BE2C (cell line): Measurements from ENCODE around the gene GNAI3.

Experiments used
- DNase-seq: peaks from one replicate; pipeline ENCODE4 v3.0.0-alpha.2; 2020
- H3K27me3 ChIP-seq: fragments of 250-450 bp; sonication (Bioruptor Pico); 2 replicates; pipeline ENCODE4 v1.5.1; 2020; ENCODE audit warnings: mild to moderate bottlenecking
- H3K36me3 ChIP-seq: fragments of 250-450 bp; sonication (Bioruptor Pico); 2 replicates; pipeline ENCODE4 v1.5.1; 2020; ENCODE audit warnings: mild to moderate bottlenecking
- H3K4me1 ChIP-seq: fragments of 250-450 bp; sonication (Bioruptor Pico); 2 replicates; pipeline ENCODE4 v1.5.1; 2020
- H3K4me3 ChIP-seq: 2 replicates; pipeline ENCODE4 v1.5.1; 2011; ENCODE audit warnings: low read depth, low read length
- H3K9me3 ChIP-seq: fragments of 250-450 bp; sonication (Bioruptor Pico); 2 replicates; pipeline ENCODE4 v1.5.1; 2020
- TF ChIP-seq, protein P1 (sequence below): IDR thresholded peaks from 2 replicates; pipeline ENCODE4 v1.5.1; 2012; ENCODE audit warnings: mild to moderate bottlenecking, low read depth, low read length

GNAI3 gene

DNA sequence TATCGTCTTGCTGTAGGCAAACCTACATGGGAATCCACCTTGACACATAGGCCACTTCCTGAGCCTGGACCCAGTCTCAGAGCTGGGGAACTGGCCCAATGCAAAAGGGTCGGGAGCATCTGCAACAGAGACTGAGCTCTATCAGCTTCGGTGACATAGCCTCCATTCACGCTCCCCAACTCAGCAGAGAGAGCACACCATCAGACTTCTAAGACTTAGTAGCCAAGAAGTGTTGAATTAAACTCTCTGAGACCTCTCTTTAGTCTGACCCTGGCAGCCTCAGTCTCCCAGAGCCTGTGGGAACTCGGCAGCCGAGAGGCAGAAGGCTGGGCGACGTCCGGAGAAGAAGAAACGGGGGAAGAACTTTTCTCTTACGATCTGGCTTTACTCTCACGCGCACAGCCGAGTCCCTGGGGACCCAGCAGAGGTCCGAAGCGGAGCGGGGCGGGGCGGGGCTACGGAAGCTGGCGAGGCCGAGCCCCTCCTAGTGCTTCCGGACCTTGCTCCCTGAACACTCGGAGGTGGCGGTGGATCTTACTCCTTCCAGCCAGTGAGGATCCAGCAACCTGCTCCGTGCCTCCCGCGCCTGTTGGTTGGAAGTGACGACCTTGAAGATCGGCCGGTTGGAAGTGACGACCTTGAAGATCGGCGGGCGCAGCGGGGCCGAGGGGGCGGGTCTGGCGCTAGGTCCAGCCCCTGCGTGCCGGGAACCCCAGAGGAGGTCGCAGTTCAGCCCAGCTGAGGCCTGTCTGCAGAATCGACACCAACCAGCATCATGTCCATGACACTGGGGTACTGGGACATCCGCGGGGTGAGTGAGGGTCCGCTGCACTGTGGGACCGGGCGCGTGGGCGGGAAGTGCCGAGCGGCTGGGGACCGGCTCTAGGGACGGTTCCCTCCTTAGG is 107.5 kb downstream of the GNAI3 start, which contains the start of gene GSTM4:
GSTM4 (plus strand) TSS at position 485 of the 905 bp plus-strand sequence; CDS start at position 776, 291 bp downstream.
- DNase-seq = peak; percentile 90
- Histone ChIP-seq H3K4me3 (peak within 1 kb of the TSS; percentile 84), H3K4me1 (peaks cover 5% of the 10 kb centered on the region; the same call in 1 of the 2 replicates), H3K27me3 (no peaks in the 10 kb centered on the region), H3K9me3 (no peaks in the 10 kb centered on the region), H3K36me3 (no peaks in the 10 kb centered on the region)
- TF ChIP-seq, protein P1, sequence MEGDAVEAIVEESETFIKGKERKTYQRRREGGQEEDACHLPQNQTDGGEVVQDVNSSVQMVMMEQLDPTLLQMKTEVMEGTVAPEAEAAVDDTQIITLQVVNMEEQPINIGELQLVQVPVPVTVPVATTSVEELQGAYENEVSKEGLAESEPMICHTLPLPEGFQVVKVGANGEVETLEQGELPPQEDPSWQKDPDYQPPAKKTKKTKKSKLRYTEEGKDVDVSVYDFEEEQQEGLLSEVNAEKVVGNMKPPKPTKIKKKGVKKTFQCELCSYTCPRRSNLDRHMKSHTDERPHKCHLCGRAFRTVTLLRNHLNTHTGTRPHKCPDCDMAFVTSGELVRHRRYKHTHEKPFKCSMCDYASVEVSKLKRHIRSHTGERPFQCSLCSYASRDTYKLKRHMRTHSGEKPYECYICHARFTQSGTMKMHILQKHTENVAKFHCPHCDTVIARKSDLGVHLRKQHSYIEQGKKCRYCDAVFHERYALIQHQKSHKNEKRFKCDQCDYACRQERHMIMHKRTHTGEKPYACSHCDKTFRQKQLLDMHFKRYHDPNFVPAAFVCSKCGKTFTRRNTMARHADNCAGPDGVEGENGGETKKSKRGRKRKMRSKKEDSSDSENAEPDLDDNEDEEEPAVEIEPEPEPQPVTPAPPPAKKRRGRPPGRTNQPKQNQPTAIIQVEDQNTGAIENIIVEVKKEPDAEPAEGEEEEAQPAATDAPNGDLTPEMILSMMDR = 0 out of 2 replicates have a peak, but pooled peaks have one; percentile 6

DNA sequence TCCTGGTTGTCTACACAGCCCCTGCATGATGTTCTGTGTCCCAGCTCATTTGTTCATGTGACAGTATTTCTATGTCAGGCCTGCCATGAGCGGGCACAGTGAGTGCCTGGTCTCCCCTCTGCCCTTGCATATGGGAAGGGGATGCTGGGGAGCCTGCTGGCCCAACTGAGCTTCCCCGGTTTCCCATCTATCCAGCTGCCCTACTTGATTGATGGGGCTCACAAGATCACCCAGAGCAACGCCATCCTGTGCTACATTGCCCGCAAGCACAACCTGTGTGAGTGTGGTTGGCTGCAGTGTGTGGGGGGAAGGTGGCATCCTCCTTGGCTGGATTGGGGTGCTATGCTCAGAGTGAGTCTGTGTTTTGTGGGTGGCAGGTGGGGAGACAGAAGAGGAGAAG is 109.0 kb downstream of the GNAI3 start:
- TF ChIP-seq, protein P1 = no peak
- H3K27me3 ChIP-seq = no peaks in the 10 kb centered on the region
- H3K4me3 ChIP-seq = no peak overlapping the region
- H3K9me3 ChIP-seq = no peaks in the 10 kb centered on the region
- H3K4me1 ChIP-seq = peaks cover 5% of the 10 kb centered on the region; the same call in 1 of the 2 replicates
- H3K36me3 ChIP-seq = no peaks in the 10 kb centered on the region
- DNase-seq = no peak

DNA sequence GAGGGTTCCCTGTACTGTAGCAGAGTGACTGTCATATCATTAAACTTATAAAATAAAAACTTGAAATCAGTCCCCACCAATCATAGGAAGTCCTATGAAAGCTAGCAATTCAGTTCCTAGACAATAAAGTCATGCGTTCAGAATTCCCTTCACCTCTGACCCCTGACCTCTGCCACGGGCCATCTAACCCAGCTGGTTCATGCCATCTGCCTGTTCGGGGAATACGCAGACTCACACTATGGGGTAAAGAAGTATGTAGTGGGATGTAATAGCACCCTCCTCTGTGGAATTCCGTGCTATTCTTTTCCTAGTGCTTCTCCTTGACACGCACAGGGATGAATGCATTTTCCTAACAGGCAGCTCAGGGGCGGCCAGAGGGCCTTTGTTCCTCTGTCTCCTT is 109.6 kb downstream of the GNAI3 start:
- Histone ChIP-seq H3K4me1 (peaks cover 5% of the 10 kb centered on the region; the same call in 1 of the 2 replicates), H3K4me3 (no peak overlapping the region)
- DNase-seq = no peak

DNA sequence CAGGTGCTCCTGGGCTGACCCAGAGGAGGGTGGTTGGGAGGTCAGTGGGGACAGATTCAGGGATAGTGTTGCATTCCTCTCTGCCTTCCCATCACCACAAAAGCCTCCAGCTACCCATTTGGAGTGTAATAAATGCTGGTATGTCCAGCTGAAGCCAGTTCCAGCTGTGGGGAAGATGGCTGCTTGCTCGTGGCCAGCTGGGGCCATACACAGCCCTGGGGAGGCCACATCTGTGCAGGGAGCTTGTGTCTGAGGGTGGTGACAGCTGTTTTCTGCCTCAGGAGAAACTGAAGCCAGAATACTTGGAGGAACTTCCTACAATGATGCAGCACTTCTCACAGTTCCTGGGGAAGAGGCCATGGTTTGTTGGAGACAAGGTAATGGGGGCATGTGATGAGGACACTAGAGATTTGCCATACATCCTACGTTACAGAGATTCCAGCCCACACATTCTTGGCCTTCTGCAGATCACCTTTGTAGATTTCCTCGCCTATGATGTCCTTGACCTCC is 110.2 kb downstream of the GNAI3 start:
- Histone ChIP-seq H3K4me1 (peaks cover 5% of the 10 kb centered on the region; the same call in 1 of the 2 replicates), H3K36me3 (no peaks in the 10 kb centered on the region), H3K27me3 (no peaks in the 10 kb centered on the region), H3K9me3 (no peaks in the 10 kb centered on the region), H3K4me3 (no peak overlapping the region)
- DNase-seq = no peak
- TF ChIP-seq, protein P1 = no peak

More for the DNA sequence above, 109.6 kb downstream of the GNAI3 start:
- no peaks in the 10 kb centered on the region for H3K36me3 ChIP-seq
- TF ChIP-seq, protein P1 = no peak
- no peaks in the 10 kb centered on the region for H3K27me3 ChIP-seq
- no peaks in the 10 kb centered on the region for H3K9me3 ChIP-seq

DNA sequence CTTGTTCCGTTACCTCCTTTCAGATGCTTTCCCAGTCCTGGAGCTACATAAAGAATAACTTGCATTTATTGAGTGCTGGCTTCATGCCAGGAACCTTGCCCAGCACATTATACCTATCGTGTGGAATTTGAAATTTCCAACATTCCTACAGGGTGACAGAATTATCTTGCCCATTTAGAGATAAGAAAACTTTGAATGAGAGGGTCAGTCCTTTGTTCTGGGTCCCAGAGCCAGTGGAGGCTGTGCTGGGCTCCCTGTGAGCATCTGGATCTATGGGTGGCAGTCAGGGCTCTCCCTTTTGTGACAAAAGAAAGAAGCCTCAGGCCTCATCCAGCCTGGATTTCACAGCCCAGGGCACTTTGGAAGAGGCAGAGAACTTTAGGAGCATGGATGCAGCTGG is 110.7 kb downstream of the GNAI3 start:
- TF ChIP-seq, protein P1 = no peak
- no peak for DNase-seq
- Histone ChIP-seq H3K9me3 (no peaks in the 10 kb centered on the region), H3K36me3 (no peaks in the 10 kb centered on the region), H3K4me3 (no peak overlapping the region), H3K27me3 (no peaks in the 10 kb centered on the region), H3K4me1 (peaks cover 5% of the 10 kb centered on the region; the same call in 1 of the 2 replicates)
